Measurements from ENCODE around the gene PRSS50.
"Not testable (repeated sequence)": the region's sequence is repeated elsewhere in the genome, so short reads cannot be mapped to it uniquely, and the experiment has no call there.

PRSS50 gene

GRCh38 chr3:46717447-46718231 lies at the start of gene PRSS50:
Gene PRSS50 (minus strand): TSS chr3:46717869. CDS start chr3:46717824, 45 bp downstream.
- peak in 2 of 3 donors; percentile 18 to 61 for DNase-seq (ENCODE audit: low read depth in 3 of 3)

GRCh38 chr3:46764206-46764605 lies 46.5 kb upstream of the PRSS50 start:
- DNase-seq (ENCODE audit: low read depth in 3 of 3) = no peak

- DNase-seq (ENCODE audit: low read depth in 3 of 3) = no peak
Measured at GRCh38 chr3:46763178-46763577, 45.5 kb upstream of the PRSS50 start.

GRCh38 chr3:46759239-46760167 lies 41.8 kb upstream of the PRSS50 start:
- DNase-seq (ENCODE audit: low read depth in 3 of 3) = no peak

GRCh38 chr3:46756642-46757041 lies 39.0 kb upstream of the PRSS50 start:
- no peak for DNase-seq (ENCODE audit: low read depth in 3 of 3)

GRCh38 chr3:46755646-46756045 lies 38.0 kb upstream of the PRSS50 start:
- no peak for DNase-seq (ENCODE audit: low read depth in 3 of 3)

GRCh38 chr3:46753127-46753526 lies 35.5 kb upstream of the PRSS50 start:
- DNase-seq (ENCODE audit: low read depth in 3 of 3) = peak in 2 of 3 donors; percentile 13 to 26

GRCh38 chr3:46750555-46751038 lies 32.9 kb upstream of the PRSS50 start:
- DNase-seq (ENCODE audit: low read depth in 3 of 3) = no peak

- no peak for DNase-seq (ENCODE audit: low read depth in 3 of 3)
Measured at GRCh38 chr3:46749129-46749528, 31.5 kb upstream of the PRSS50 start.

- DNase-seq (ENCODE audit: low read depth in 3 of 3) = no peak
Measured at GRCh38 chr3:46748170-46748569, 30.5 kb upstream of the PRSS50 start.

GRCh38 chr3:46746711-46747110 lies 29.0 kb upstream of the PRSS50 start:
- DNase-seq (ENCODE audit: low read depth in 3 of 3) = no peak

GRCh38 chr3:46742992-46743585 lies 25.4 kb upstream of the PRSS50 start:
- no peak for DNase-seq (ENCODE audit: low read depth in 3 of 3)

GRCh38 chr3:46739565-46739964 lies 21.9 kb upstream of the PRSS50 start:
- not testable (repeated sequence) for DNase-seq (ENCODE audit: low read depth in 3 of 3)

- DNase-seq (ENCODE audit: low read depth in 3 of 3) = no peak
Measured at GRCh38 chr3:46737329-46737731, 19.7 kb upstream of the PRSS50 start.

GRCh38 chr3:46736006-46736872 lies 18.6 kb upstream of the PRSS50 start:
- DNase-seq (ENCODE audit: low read depth in 3 of 3) = no peak

- DNase-seq (ENCODE audit: low read depth in 3 of 3) = no peak
Measured at GRCh38 chr3:46734773-46735172, 17.1 kb upstream of the PRSS50 start.

GRCh38 chr3:46733026-46733800 lies 15.5 kb upstream of the PRSS50 start:
- no peak for DNase-seq (ENCODE audit: low read depth in 3 of 3)

- no peak for DNase-seq (ENCODE audit: low read depth in 3 of 3)
Measured at GRCh38 chr3:46731795-46732194, 14.1 kb upstream of the PRSS50 start.

GRCh38 chr3:46730819-46731218 lies 13.2 kb upstream of the PRSS50 start:
- no peak for DNase-seq (ENCODE audit: low read depth in 3 of 3)

GRCh38 chr3:46729038-46729437 lies 11.4 kb upstream of the PRSS50 start:
- no peak for DNase-seq (ENCODE audit: low read depth in 3 of 3)

Data from stimulated activated CD4-positive, alpha-beta T cell treated with anti-CD3 and anti-CD28 coated beads, TNF-alpha, amount 100 ng/mL, for 48 hours (primary cell).